NB4 (cell line): ENCODE data around the gene ST8SIA1.

Source experiments
- MYC ChIP-seq: IDR thresholded peaks from 2 replicates; pipeline ENCODE4 v1.6.1; 2011; ENCODE audit warnings: low read depth, low read length
- POLR2A ChIP-seq: IDR thresholded peaks from 2 replicates; pipeline ENCODE4 v1.6.1; 2011; ENCODE audit warnings: mild to moderate bottlenecking; ENCODE audit not compliant: insufficient read length; ENCODE audit errors: extremely low read depth
- TF ChIP-seq, protein P1 (sequence below): IDR thresholded peaks from one replicate; pipeline ENCODE4 v1.5.1; 2012; ENCODE audit warnings: low read depth, low read length

DNA sequence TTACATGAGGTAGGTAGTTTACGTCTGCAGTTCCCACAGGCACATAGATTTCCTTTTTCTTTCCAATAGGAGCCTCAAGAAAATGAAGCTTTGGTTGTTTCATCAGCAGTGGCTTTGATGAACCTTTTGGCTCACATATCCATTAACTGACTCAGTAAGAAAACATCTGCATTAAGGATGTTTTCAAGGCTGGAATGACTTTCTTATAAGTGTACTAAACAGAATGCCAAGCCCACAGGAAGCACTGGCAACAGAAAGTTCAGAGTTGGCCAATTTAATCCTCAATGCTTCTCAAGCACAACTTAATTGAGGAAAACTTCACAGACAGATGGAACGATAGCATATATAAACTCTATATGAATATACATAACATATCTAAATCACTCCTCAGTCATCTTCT lies 63.5 kb downstream of the ST8SIA1 start:
- TF ChIP-seq POLR2A, result no peak
- TF ChIP-seq, protein P1, sequence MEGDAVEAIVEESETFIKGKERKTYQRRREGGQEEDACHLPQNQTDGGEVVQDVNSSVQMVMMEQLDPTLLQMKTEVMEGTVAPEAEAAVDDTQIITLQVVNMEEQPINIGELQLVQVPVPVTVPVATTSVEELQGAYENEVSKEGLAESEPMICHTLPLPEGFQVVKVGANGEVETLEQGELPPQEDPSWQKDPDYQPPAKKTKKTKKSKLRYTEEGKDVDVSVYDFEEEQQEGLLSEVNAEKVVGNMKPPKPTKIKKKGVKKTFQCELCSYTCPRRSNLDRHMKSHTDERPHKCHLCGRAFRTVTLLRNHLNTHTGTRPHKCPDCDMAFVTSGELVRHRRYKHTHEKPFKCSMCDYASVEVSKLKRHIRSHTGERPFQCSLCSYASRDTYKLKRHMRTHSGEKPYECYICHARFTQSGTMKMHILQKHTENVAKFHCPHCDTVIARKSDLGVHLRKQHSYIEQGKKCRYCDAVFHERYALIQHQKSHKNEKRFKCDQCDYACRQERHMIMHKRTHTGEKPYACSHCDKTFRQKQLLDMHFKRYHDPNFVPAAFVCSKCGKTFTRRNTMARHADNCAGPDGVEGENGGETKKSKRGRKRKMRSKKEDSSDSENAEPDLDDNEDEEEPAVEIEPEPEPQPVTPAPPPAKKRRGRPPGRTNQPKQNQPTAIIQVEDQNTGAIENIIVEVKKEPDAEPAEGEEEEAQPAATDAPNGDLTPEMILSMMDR, result no peak
- no peak for TF ChIP-seq MYC
